Activated CD4-positive, CD25-positive, alpha-beta regulatory T cell treated with anti-CD3 and anti-CD28 coated beads, Interleukin-2, amount 50 U/mL, for 72 hours (primary cell): Measurements from ENCODE around the gene MTCH2.
A peak's percentile ranks its signal among the peaks of the same experiment; 100 is the strongest.

Experiments
- DNase-seq: peaks from one replicate; pipeline ENCODE4 v3.0.0; 2021

The MTCH2 gene

DNA sequence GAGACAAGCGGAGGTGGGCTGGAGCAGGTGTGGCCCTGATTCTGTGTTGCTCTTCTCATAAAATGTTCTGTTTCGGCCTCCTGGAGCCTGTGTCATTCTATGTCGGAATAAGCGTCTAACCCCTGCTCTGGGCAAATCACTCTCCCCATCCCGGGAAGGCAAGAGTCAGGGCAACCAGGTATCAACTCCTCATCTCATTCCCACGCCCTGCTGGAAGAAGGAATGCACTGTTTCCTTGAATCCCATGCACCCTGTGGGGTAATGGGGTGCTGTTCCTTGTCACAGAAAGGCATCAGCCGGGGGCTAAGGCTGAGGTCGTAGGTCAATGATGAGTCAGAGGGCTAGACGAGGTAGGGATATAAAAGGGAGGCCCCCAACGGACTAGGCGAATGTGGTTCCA lies 53.2 kb downstream of the MTCH2 start:
- no peak for DNase-seq

DNA sequence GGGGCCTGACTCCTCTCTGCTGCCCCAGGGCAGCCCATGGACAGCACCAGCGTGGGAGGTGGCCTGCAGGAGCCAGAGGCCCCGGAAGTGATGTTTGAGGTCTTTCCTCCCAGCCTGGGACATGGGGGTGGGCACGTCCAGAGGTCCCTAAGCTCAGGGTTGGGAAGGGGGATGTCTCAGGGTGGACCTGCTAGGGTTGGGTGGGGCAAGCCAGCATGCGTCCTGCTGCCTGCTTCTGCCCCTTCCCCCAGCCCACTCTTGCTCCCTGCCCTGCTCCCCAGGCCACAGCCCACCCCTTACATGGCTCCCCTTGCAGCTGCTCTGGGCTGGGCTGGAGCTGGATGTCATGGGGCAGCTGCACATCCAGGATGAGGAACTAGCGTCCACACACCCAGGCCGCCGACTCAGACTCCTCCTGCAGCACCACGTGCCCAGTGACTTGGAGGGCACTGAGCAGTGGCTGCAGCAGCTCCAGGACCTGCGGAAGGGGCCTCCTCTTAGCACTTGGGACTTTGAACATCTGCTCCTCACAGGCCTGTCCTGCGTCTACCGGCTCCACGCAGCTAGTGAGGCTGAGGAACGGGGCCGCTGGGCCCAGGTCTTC lies 54.5 kb downstream of the MTCH2 start:
- DNase-seq: no peak

DNA sequence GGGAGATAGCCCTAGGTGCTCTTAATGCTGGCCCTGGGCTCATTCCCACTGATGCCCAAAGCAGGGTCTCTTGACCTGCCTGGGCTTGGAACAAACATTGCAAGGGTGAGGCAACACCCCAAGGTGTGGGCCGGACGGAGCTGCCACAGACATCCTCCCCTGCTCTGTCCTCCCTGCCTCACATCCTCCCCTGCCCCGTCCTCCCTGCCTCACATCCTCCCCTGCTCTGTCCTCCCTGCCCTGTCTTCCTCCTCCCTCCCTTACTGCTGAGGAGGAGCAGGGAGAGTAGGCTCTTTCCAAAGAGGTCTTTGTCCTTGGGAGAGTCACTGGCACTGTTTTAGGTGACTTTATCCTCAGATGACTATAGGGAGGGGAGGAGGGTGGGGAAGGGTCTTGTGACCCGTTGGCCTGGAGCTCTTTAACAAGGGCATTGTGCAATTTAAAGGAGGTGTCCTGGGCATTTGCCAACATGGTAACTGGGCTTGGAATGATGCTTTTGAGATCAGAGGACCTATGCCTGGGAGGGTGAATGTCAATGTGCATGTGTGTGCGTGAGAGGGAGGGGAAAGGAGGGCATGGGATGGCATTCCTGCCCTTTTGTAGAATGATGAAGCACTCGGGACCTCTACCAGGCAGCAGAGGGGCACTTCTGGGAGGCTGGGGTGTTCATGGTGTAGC lies 55.2 kb downstream of the MTCH2 start:
- DNase-seq: no peak

DNA sequence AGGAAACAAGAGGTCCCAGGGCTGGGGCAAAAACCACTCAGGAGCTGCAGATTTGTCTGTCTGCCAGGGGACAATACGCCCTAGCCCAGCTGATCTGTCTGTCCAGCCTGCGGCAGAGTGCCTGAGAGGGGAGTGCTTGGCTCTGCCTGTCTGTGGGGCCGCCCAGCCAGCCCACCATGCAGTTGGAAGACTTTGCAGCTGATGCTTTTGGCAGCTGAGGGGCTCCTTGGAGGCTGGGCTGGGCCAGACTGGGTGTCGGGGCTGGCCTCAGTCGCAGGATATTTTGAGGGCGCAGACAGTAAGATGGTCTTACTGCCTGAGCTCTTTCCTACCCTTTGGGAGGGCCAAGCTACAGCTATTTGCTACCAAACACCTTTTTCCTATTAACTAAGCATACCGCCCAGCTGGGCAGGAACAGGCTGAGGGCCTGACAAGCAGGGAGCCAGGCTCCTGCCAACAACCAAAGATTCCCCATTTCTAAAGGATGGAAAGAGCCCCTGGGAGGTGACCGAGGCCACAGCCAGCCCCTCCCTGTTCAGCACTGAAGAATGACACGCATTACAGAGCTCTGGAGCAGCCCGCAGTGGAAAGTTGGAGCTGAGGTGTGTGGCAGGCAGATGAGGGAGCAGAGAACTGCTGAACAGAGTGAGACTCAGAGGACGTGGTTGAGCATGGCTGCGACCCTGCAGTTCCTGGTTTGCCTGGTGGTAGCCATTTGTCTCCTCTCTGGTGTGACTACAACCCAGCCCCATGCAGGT lies 56.1 kb downstream of the MTCH2 start, which contains the start of gene FAM180B:
Gene FAM180B, plus strand, starts transcription at position 581 of the 758 bp plus-strand sequence. Its CDS starts 91 bp downstream, at position 672.
- no peak for DNase-seq

DNA sequence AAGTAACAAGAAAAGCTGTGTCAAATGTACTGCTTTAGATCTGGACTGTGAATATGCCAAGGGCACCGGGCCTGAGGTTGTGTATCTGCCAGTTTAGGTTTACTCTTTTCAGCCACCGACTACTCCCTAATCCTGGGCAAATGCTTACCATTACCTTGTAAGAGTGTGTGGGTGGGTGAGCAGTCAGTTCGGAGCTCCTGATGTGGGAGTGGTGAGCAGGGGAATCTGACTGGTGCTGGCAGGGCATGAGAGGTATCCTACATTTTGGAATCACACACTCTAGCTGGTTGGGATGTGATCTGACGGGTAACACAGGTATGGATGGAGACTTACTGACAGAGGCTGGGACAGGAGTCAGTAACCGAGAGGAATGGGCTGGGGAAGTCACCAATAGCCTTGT lies 58.5 kb downstream of the MTCH2 start:
- no peak for DNase-seq

DNA sequence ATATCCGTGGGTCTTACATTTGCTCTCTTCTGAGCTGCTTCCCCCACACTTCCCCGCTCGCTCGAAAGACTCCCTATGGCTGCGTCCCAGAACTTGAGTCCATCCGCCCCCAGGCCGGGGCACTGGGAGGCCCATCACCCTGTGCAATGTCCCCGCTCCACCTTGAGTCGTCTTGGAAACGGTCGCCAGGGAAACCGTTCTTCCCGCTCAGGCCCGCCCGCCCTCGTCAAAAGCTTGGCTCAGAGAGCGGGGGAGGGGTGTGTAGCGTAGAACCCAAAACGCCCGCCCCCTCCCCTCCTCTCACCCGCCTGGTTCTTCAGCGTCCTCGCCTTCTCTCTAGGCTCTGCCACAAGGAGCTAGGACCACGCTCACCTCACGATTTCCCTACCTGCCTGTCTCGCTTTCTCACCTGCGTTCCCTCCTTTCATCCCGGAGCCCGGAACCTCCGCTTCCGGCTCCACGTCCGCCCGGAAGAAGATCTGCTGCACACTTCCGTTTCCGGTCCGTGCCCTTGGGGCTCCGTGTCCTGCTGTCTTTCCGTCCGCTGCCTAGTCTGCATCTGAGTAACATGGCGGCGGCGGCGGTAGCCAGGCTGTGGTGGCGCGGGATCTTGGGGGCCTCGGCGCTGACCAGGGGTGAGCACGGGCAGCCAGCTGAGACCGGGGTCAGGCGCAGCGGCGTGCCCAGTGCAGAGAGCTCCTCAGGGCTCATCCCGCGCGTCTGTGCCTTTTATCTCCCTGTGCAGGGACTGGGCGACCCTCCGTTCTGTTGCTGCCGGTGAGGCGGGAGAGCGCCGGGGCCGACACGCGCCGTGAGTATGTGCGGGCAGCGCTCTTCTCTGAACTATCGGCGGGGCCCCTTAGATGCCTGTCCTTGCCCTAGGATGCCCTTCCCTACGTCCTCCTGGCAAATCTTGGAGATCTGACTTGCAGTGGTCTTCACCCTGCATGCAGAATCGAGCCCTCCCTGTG lies 63.5 kb downstream of the MTCH2 start, which contains the start of the genes KBTBD4 and NDUFS3:
Gene KBTBD4, minus strand, starts transcription at position 447 of the 971 bp plus-strand sequence. Its CDS starts 19 bp downstream, at position 428.
Gene NDUFS3, plus strand, starts transcription at position 551 of the 971 bp plus-strand sequence. Its CDS starts 18 bp downstream, at position 569.
- DNase-seq: peak; percentile 91

DNA sequence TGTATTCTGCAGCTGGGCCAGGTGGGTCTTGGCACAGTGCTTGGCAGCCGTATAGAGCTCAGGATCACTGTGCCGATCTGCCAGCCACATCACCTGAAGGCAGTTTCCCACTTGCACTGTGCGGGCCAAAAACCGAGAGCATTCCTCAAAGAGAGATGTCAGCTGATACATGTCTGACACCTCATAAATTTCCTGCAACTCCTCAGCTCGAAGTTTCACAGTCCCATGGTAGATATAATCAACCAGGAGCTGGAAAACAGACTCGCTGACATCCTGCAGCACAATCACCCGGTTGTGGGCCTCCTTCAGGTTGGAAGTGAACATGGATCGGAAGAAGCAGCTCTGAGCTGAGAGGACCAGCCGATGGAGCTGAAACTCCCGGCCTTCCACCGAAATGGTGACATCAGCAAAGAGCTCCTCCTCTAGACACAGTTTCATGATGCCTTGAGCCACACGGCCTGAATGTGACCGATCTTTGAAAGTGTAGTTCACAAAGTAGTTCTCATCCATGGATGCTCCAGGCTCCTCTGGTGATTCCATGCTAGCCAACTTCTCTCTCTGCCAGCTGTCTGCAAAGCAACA lies 64.8 kb downstream of the MTCH2 start:
- DNase-seq: no peak

DNA sequence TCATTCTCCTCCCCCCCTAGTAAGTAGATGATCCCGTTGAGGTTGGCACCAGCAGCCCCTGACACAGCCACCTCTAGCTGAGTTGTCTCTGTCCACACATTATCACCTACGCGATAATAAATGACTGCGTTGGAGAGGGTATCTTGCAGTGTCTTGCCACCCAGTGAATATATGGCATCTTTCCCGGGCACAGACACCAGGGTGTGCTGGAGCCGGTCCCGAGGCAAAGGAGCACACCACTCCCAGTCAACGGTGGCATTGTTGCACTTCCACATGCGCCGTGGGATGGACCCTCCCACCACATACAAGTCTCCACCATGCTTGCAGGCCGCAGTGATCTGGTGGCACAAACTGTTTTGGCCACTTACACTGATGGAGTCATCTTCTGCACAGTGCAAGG lies 69.0 kb downstream of the MTCH2 start:
- no peak for DNase-seq

DNA sequence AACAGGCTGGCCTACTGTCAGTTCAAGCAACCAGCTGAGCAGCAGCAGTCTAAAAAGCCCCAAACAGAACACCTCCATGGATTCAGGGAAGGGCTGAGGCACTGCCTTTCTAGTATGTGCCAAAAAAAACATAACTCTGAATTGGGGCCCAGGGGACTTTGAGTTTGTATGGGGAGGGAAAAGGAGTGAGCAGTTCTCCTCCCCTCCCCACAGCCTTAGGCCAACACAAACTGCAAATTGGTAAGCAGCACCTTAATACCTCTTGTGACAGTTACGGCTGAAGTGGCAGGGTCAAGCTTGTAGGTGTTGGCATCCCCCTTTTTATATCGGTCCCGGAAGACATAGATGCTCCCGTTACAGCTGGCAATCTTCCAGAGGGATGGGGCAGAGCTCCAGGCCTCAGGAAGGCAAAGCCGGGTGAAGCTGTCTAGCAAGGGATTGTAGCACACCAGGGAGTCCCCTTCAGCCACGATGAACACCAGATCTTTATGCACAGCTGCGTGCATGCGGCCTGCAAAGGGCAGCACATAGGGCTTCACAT lies 69.6 kb downstream of the MTCH2 start:
- DNase-seq: no peak

DNA sequence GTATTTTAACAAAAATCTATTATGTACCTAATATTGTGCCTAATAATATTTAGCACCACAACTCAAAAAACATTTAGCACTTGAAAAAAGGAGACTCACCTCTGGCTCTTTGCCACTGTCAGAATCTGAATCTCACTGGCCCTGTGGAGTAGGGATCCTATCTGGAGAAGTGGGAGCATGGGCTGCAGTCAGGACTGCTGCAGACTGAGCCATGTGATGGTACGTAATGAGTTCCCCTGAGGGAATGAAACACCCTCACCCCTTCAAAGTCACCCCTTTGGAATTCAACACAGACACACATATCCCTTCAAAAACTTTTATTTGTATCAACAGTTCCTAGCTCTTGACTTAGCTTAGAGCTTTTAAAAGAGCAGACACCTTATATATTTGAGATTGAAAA lies 70.5 kb downstream of the MTCH2 start:
- DNase-seq: no peak

DNA sequence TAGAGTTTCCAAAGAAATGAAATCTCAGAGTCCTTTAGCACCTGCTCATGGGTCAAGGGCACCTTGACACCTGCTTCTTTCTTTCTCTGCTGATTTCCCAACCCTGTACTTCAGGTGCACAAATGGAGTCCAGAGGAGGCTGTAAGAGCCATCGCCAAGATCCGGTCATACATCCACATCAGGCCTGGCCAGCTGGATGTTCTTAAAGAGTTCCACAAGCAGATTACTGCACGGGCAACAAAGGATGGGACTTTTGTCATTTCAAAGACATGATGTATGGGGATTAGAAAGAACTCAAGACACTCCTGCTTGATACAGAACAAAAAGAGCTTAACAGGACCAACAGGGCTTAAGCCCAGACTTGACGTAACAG lies 71.0 kb downstream of the MTCH2 start:
- no peak for DNase-seq

DNA sequence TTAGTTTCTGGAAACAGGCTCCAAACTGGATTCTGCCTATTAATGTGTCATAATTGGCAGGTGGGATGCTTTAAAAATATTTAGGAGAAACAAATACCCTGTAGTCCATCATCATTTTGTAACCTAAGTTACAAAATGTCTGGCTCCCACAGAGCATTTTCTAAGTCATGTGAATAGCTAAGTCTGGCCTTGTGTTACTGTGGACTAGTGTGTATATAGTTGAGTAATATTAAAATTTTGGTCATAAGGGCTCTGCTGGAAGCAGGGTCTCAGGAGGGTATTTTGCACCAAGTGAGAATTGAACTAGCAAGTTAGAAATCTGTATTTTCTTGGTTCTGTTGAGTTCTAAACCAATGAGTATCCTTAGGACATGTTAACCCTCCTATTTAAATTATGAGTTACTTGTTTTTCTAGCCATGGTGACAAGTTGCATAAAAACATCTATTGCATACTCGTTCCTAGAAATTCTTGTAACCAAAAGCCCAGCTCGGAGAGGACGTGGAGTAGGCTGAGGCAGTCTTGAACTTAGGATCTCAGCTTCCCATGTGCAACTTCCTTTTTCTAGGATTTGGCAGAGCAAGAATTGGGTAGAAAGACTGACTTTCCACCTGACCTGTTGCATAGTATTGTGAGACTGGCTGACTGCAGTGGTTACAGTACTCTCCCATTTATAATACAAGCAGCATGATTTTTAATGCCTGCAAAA lies 71.6 kb downstream of the MTCH2 start:
- DNase-seq: no peak

DNA sequence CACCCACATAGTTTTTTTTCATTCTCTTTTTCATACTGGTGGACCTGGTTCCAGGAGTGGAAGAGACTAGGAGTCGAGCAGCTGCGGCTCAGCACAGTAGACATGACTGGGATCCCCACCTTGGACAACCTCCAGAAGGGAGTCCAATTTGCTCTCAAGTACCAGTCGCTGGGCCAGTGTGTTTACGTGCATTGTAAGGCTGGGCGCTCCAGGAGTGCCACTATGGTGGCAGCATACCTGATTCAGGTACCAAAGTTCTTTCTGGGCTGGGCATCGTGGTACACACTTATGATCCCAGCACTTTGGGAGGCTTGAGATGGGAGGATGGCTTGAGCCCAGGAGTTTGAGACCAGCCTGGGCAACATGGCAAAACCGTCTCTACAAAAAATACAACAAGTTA lies 72.7 kb downstream of the MTCH2 start:
- DNase-seq: no peak
